HG02588 (cell line): ENCODE data around the gene CCNI.
"Not testable (repeated sequence)": the region's sequence is repeated elsewhere in the genome, so short reads cannot be mapped to it uniquely, and the experiment has no call there.

Experiments
- ATAC-seq: cut with Tn5 transposase; IDR thresholded peaks from one replicate; pipeline ENCODE4 v1.9.1; 2021; ENCODE audit warnings: mild to moderate bottlenecking, moderate library complexity; ENCODE audit not compliant: unreplicated experiment

CCNI gene

GRCh38 chr4:77075869-77076799, at the start of gene CCNI:
Gene CCNI, minus strand, starts transcription at chr4:77075989. Its CDS starts 9,627 bp downstream, at chr4:77066362.
- ATAC-seq, result peak; percentile 68

GRCh38 chr4:77124576-77124975, 48.8 kb upstream of the CCNI start:
- ATAC-seq, result no peak

- no peak for ATAC-seq
These were observed 47.6 kb upstream of the CCNI start for GRCh38 chr4:77123411-77123810.

- no peak for ATAC-seq
These were observed 46.9 kb upstream of the CCNI start for GRCh38 chr4:77122656-77123055.

- no peak for ATAC-seq
These were observed 46.0 kb upstream of the CCNI start for GRCh38 chr4:77121736-77122240.

- no peak for ATAC-seq
These were observed 45.2 kb upstream of the CCNI start for GRCh38 chr4:77120886-77121508.

- ATAC-seq, result no peak
These were observed 41.9 kb upstream of the CCNI start for GRCh38 chr4:77117721-77118120.

GRCh38 chr4:77113069-77113468, 37.3 kb upstream of the CCNI start:
- ATAC-seq, result no peak

GRCh38 chr4:77110730-77111129, 34.9 kb upstream of the CCNI start:
- no peak for ATAC-seq

- ATAC-seq, result no peak
These were observed 29.2 kb upstream of the CCNI start for GRCh38 chr4:77104791-77105540.

- ATAC-seq, result no peak
These were observed 28.6 kb upstream of the CCNI start for GRCh38 chr4:77104388-77104787.

- no peak for ATAC-seq
These were observed 24.4 kb upstream of the CCNI start for GRCh38 chr4:77100234-77100633.

GRCh38 chr4:77097611-77098010, 21.8 kb upstream of the CCNI start:
- ATAC-seq, result no peak

GRCh38 chr4:77095101-77095821, 19.5 kb upstream of the CCNI start:
- ATAC-seq, result peak; percentile 97

GRCh38 chr4:77094496-77094895, 18.7 kb upstream of the CCNI start:
- ATAC-seq, result no peak

GRCh38 chr4:77093401-77093800, 17.6 kb upstream of the CCNI start:
- ATAC-seq, result no peak

- no peak for ATAC-seq
These were observed 17.2 kb upstream of the CCNI start for GRCh38 chr4:77092975-77093374.

- ATAC-seq, result no peak
These were observed 14.1 kb upstream of the CCNI start for GRCh38 chr4:77089866-77090265.

- not testable (repeated sequence) for ATAC-seq
These were observed 11.2 kb upstream of the CCNI start for GRCh38 chr4:77087027-77087426.

- no peak for ATAC-seq
These were observed 8.3 kb upstream of the CCNI start for GRCh38 chr4:77084019-77084639.
